ENCODE data around the gene ACOT11.
A peak's percentile ranks its signal among the peaks of the same experiment; 100 is the strongest.

ACOT11 gene

DNA sequence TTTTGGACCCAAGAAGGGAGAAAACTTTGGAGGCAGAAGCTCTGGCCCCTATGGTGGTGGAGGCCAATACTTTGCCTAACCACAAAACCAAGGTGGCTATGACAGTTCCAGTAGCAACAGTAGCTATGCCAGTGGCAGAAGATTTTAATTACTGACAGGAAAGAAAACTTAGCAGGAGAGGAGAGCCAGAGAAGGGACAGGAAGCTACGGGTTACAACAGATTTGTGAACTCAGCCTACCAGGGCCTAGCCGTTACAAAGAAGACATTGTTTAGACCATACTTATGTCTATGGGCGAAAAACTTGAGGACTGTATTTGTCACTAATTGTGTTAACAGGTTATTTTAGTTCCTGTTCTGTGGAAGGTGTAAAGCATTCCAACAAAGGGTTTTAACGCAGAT is 10.4 kb upstream of the ACOT11 start:
- no peak for DNase-seq (ENCODE audit: low read depth)

DNA sequence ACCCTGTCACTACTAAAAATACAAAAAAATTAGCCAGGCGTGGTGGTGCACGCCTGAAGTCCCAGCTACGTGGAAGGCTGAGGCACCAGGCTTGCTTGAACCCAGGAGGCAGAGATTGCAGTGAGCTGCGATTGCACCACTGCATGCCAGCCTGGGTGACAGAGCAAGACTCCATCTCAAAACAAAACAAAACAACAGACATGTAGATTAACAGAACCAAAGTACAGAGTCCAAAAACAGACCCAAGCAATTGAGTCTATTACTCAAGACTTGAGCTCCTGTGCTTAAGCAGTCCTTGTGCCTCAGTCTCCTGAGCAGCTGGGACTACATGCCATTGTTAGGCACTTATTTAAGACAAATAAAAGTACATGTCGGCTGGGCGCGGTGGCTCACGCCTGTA is 9.5 kb upstream of the ACOT11 start:
- DNase-seq (ENCODE audit: low read depth), result no peak

GRCh38 chr1:54540582-54541295 is 7.3 kb upstream of the ACOT11 start:
- DNase-seq (ENCODE audit: low read depth), result no peak

DNA sequence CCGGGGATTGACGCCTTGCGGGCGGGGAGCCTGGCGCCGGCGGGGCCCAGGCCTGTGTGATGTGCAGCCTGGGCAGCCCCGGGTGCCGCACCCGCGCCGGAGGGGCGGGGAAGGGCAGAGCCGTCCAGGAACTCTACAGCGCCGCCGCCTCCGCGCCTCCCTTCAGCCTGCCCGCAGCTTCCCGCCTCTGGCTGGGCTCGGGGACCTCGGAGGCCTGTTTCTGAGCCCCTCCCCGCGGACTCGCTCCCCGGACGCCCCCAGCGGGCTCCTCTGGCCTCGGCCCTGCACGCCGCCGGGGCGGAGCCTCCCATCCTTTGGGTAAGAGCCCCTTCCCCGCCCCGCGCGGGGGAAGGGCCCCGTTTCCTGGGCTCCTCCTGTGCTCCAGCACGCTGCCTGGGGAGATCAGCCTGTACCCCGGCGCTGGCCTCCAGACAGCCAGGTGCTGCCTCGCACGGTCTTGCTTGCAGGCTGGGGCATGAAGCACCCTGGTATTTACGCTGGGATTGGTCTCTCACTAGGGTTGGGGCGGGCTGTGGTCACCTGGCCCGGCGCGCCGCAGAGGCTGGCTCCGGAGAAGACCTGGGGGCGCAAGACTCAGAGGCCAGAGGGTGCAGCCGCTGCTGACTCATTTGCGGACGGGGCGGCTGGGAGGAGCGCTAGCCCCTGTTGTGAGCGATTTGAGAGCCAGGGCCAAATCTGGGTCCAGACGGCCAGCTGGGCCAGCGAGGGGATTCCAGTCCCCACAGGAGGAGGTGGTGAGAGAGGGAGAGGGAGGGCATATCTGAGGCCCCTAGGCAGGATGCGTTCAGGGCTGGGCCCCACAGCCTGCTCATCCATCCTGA is 5.7 kb upstream of the ACOT11 start:
- DNase-seq (ENCODE audit: low read depth), result peak; percentile 19

DNA sequence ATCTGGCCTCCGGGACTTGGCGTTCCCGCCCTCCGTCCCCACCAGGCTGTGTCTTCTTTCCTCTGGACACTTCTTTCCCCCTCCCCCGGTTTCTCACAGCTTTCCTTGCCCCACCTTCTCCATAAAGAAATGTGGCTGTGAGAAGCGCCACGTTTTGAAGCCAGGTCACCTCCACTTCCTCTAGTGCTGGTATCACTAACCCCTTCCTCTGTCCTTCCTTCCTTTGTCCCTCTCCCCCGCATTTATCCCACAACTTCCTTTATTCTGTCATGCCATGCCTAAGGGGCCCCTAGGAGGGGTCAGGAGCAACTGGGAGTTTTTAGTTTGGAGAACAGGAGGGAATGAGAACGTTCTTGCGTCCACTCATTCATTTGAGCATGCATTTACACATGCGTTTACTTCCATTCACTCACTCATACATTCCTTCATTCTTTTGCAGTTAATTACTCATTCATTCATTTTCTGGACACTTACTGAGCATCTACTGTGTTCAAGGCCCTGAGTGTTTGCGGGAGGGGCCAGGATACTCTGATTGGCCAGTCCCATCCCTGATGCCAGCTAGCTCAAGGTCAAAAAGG is 5.0 kb upstream of the ACOT11 start:
- no peak for DNase-seq (ENCODE audit: low read depth)

GRCh38 chr1:54543729-54544496 is 4.1 kb upstream of the ACOT11 start:
- no peak for DNase-seq (ENCODE audit: low read depth)

DNA sequence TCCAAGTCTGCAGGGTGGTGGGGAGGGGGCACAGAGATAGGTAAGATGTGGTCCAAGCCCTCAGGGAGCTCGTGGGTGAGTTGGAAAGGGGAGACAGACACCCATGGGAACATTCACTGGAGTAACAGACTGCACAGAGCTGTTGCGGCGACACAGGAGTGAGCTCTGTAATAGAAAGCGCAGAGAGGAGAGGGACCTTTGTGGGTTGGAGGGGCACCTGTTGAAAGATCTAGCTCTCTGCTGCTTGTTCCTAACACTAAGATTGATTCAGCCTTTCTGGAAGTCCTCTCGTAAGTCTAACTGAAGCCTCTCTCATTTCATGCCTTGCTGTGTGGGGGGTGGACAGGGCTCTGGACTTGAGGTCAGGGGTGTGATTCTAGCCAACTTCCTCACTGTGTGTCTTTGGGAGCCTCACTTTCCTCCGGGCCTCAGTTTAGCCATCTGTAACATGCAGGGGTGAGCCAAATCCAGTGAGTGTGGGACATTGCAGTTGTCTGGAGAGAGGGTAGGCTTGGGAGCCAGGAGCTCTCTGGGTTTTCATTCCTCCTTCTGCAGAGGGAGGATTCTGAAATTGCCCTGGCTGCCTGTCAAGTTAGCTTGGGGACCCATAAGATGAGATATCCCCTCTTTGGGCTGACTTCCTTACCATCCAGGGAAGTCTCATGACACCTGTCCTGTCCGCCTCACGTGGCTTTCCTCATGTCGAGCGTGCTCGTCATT is 2.0 kb upstream of the ACOT11 start:
- DNase-seq (ENCODE audit: low read depth), result no peak

DNA sequence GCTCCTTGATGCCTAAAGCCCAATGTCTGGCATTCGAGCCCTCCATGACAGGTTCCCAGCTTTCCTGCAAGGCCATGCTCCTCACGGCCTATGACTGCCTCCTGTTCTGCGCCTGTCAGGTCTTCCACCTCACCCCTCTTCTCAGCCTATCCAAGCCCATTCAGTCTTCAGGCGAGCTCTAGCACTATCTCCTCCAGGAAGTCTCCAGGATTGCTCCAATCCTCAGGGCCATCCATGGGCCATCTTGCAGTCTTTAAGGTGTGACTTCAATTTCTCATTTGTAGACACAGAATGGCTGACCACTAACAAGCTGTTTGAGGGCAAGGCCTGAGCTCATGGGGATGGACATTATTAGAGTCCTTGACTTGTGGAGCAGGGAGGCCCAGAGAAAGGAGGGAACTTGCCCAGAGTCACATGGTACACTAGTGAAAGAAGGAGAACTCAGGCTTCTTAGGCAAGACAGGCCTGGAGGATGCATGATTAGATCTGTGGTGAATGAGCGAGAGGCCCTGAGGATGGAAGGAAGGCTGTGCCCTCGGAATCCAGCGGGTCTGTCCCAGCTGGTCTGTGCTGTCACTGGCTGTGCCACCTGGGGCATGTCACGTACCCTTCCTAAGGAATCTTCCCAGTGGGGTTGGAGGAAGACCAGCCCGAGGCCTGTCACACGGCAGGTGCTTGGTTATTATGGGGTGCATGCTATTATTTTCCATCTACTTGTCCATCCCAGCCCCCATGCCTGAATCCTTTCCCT is 1.2 kb upstream of the ACOT11 start:
- DNase-seq (ENCODE audit: low read depth), result no peak

DNA sequence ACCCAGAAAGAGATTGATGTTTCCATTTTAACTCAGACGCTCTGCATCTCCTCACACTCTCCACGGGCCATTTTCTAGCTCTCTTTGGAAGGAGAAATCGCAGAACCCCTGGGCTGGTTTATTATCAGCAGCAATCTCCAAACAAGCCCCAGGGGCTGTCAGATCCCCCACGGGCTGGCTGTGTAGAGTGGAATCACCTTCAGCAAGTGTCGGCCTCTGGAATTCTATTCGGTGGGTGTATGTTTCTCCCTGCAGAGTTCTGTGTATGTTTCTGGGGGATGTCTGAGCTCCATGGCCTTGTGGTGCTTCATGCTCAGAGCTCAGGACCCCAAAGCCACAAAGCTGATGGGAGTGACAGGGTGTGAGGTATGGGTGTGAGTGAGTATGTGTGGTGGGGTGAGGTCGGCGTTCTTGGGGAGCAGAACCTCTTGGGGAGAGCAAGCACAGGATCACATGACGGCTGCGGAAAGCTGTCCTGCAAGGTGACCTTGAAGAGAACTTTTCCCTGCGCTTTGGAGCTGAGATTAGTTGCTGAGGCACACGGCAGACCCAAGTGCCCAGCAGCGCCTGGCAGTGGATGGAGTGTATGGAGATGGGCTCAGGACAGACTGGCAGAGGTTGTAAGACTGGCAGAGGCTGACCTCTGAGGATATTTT is 489 bp downstream of the ACOT11 start:
- no peak for DNase-seq (ENCODE audit: low read depth)

- no peak for DNase-seq (ENCODE audit: low read depth)
Observed at GRCh38 chr1:54549181-54549924, 1.3 kb downstream of the ACOT11 start.

GRCh38 chr1:54551891-54552290 is 3.9 kb downstream of the ACOT11 start:
- DNase-seq (ENCODE audit: low read depth), result no peak

- no peak for DNase-seq (ENCODE audit: low read depth)
Observed at GRCh38 chr1:54553602-54554313, 5.7 kb downstream of the ACOT11 start.

DNA sequence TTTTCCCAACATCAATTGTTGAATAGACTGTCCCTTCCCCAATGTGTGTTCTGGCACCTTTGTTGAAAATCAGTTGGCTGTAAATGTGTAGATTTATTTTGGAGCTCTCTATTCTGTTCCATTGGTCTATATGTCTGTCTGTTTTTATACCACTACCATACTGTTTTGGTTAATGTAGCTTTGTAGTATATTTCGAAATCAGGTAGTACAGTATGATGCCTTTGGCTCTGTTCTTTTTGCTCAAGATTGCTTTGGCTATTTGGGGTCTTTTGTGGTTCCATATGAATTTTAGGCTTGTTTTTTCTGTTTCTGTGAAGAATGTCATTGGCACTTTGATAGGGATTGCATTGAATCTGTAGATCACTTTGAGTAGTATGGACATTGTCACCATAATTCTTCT is 8.1 kb downstream of the ACOT11 start:
- no peak for DNase-seq (ENCODE audit: low read depth)

DNA sequence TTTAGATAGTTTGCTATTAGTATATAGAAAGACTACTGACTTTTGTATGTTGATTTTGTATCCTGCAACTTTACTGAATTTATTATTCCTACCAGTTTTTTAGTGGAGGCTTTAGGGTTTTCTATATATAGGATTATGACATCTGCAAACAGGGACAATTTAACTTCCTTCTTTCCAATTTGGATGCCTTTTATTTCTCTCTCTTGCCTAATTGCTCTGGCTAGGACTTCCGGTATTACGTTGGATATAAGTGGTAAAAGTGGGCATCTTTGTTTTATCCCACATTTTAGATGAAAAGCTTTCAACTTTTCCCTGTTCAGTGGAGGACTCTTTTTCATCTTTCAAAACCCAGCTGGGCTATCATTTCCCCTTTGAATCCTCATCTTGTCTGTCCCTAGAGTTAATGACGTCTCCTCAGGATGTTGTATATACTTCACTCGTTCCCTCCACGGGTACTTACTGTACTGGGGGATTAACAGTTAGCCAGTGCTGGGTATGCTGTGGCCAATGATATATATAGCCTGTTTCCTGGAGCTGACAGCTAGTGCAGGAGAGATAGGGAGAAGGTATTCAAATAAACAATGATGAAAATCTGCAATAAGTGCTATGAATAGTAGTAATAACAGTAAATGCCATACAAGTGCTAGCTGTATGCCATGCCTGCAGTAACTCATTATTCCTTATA is 9.8 kb downstream of the ACOT11 start:
- DNase-seq (ENCODE audit: low read depth), result no peak

DNA sequence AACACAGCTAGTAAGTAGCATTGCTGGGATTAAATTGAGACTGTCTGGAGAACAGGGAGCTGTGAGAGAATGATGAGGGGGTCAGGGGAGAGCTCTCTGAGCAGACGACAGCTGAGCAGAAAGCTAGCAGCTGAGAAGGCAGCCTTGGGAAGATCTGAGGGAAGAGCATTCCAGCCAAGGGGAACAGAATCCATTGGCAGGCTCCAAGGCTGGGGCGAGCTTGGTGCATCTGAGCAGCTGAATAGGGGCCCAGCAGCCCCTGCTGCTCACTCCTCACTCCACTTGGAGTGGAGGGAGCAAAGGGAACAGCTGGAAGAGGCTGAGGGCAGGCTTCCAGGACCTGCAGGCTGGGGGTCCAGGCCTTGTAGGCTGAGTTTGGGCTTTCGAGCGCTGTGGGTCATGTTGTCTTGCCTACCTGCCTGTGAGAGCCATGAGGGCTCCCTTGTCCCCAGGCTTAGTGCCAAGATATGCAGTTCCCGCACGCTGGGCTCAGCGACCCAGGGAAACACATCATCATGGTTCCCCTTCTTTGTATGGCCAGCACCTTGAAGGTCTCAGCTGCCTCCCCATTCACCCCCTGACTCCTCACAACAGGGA is 10.5 kb downstream of the ACOT11 start:
- no peak for DNase-seq (ENCODE audit: low read depth)

GRCh38 chr1:54559111-54559548 is 11.1 kb downstream of the ACOT11 start:
- no peak for DNase-seq (ENCODE audit: low read depth)

GRCh38 chr1:54559771-54560231 is 11.8 kb downstream of the ACOT11 start:
- DNase-seq (ENCODE audit: low read depth), result no peak

Measured in T-helper 22 cell (primary cell).